Mucosa of rectum (tissue), 2 donors: ENCODE data around the gene OR2K2.
"Not testable (repeated sequence)": the region's sequence is repeated elsewhere in the genome, so short reads cannot be mapped to it uniquely, and the experiment has no call there.

ENCODE experiments used
- H3K27ac ChIP-seq, 2 donors: one replicate each; pipeline ENCODE4 v1.7.0; 2013; ENCODE audit warnings: inconsistent platforms in 2 of 2, low read depth in 2 of 2, low read length in 2 of 2
- H3K27me3 ChIP-seq, 2 donors: one replicate each; pipeline ENCODE4 v1.7.0; 2013; ENCODE audit warnings: low read length in 2 of 2; ENCODE audit not compliant: control insufficient read depth in 2 of 2, insufficient read depth in 2 of 2
- H3K36me3 ChIP-seq, 2 donors: one replicate each; pipeline ENCODE4 v1.7.0; 2013; ENCODE audit warnings: low read length in 2 of 2; ENCODE audit not compliant: control insufficient read depth in 2 of 2, insufficient read depth in 2 of 2
- H3K4me1 ChIP-seq, 2 donors: one replicate each; pipeline ENCODE4 v1.7.0; 2013; ENCODE audit warnings: low read length in 2 of 2, mild to moderate bottlenecking in 1 of 2; ENCODE audit not compliant: control insufficient read depth in 2 of 2, insufficient read depth in 2 of 2
- H3K4me3 ChIP-seq, 2 donors: one replicate each; pipeline ENCODE4 v1.7.0; 2013; ENCODE audit warnings: low read length in 2 of 2
- H3K9ac ChIP-seq, 2 donors: one replicate each; pipeline ENCODE4 v1.7.0; 2013; ENCODE audit warnings: low read length in 2 of 2, low read depth in 1 of 2, mild to moderate bottlenecking in 1 of 2
- H3K9me3 ChIP-seq, 2 donors: one replicate each; pipeline ENCODE4 v1.7.0; 2013; ENCODE audit warnings: low read length in 2 of 2; ENCODE audit not compliant: control insufficient read depth in 2 of 2
- donor health status: healthy.
- donor health status: Normal muscosa, but diverticular disease.

The OR2K2 gene

GRCh38 chr9:111298731-111299598 lies 31.1 kb downstream of the OR2K2 start:
- Histone ChIP-seq H3K36me3 (no peaks in the 10 kb centered on the region), H3K27ac (peak overlapping the region in 1 of 2 donors; percentile 51), H3K4me1 (no peaks in the 10 kb centered on the region), H3K4me3 (no peak overlapping the region), H3K9me3 (no peaks in the 10 kb centered on the region), H3K9ac (no peak overlapping the region), H3K27me3 (no peaks in the 10 kb centered on the region)

- Histone ChIP-seq H3K4me3 (no peak overlapping the region), H3K9me3 (no peaks in the 10 kb centered on the region), H3K4me1 (no peaks in the 10 kb centered on the region), H3K27me3 (no peaks in the 10 kb centered on the region), H3K27ac (no peak overlapping the region), H3K36me3 (no peaks in the 10 kb centered on the region), H3K9ac (no peak overlapping the region)
Measured at GRCh38 chr9:111298111-111298510, 31.9 kb downstream of the OR2K2 start.

GRCh38 chr9:111297066-111297824 lies 32.8 kb downstream of the OR2K2 start:
- H3K27me3 ChIP-seq: no peaks in the 10 kb centered on the region
- H3K36me3 ChIP-seq: no peaks in the 10 kb centered on the region
- H3K9me3 ChIP-seq: no peaks in the 10 kb centered on the region
- no peak overlapping the region for H3K9ac ChIP-seq
- no peaks in the 10 kb centered on the region for H3K4me1 ChIP-seq
- no peak overlapping the region for H3K27ac ChIP-seq
- H3K4me3 ChIP-seq: no peak overlapping the region

GRCh38 chr9:111294691-111295451 lies 35.2 kb downstream of the OR2K2 start:
- Histone ChIP-seq H3K4me3 (no peak overlapping the region), H3K36me3 (no peaks in the 10 kb centered on the region)

GRCh38 chr9:111287127-111287526 lies 42.9 kb downstream of the OR2K2 start:
- Histone ChIP-seq H3K4me3 (no peak overlapping the region), H3K36me3 (no peaks in the 10 kb centered on the region), H3K4me1 (no peaks in the 10 kb centered on the region), H3K9me3 (no peaks in the 10 kb centered on the region), H3K27me3 (no peaks in the 10 kb centered on the region), H3K9ac (no peak overlapping the region), H3K27ac (no peak overlapping the region)

More at GRCh38 chr9:111294691-111295451, 35.2 kb downstream of the OR2K2 start:
- Histone ChIP-seq H3K4me1 (no peaks in the 10 kb centered on the region), H3K27ac (no peak overlapping the region), H3K9ac (no peak overlapping the region), H3K27me3 (no peaks in the 10 kb centered on the region), H3K9me3 (no peaks in the 10 kb centered on the region)

GRCh38 chr9:111284703-111285102 lies 45.3 kb downstream of the OR2K2 start:
- H3K27me3 ChIP-seq: no peaks in the 10 kb centered on the region
- H3K4me3 ChIP-seq: no peak overlapping the region
- no peaks in the 10 kb centered on the region for H3K4me1 ChIP-seq
- no peaks in the 10 kb centered on the region for H3K9me3 ChIP-seq
- no peaks in the 10 kb centered on the region for H3K36me3 ChIP-seq
- H3K27ac ChIP-seq: peak overlapping the region in 1 of 2 donors; percentile 25
- no peak overlapping the region for H3K9ac ChIP-seq

- H3K9ac ChIP-seq: no peak overlapping the region
- H3K36me3 ChIP-seq: no peaks in the 10 kb centered on the region
- H3K4me3 ChIP-seq: no peak overlapping the region
- H3K9me3 ChIP-seq: no peaks in the 10 kb centered on the region
- no peaks in the 10 kb centered on the region for H3K4me1 ChIP-seq
- H3K27ac ChIP-seq: no peak overlapping the region
- H3K27me3 ChIP-seq: no peaks in the 10 kb centered on the region
Measured at GRCh38 chr9:111282845-111283244, 47.2 kb downstream of the OR2K2 start.

- H3K4me3 ChIP-seq, H3K9ac ChIP-seq, H3K9me3 ChIP-seq, H3K36me3 ChIP-seq, H3K27ac ChIP-seq, H3K27me3 ChIP-seq, H3K4me1 ChIP-seq: not testable (repeated sequence)
Measured at GRCh38 chr9:111280795-111281194, 49.2 kb downstream of the OR2K2 start.
